Activated CD8-positive, alpha-beta T cell treated with anti-CD3 and anti-CD28 coated beads for 36 hours (primary cell): ENCODE measurements around the gene TMPRSS9. TPM values are rescaled to one million over a fixed set of nuclear protein-coding genes. Genes with fewer than 3 reads are reported as not detected.

Experiments used
- ATAC-seq: fragments of 200-7000 bp; cut with Tn5 transposase; one replicate; pipeline ENCODE4 v1.10.0; 2021; ENCODE audit warnings: mild to moderate bottlenecking, moderate library complexity
- CTCF ChIA-PET: fragments of 350-600 bp; sonication (Branson Sonifier 250); formaldehyde crosslinking; loops from one replicate; lab custom pipeline; 2021; ENCODE audit warnings: antibody characterized with exemption; lab: Charles Lee
- POLR2A ChIA-PET: fragments of 350-600 bp; sonication (Branson Sonifier 250); formaldehyde crosslinking; loops from one replicate; lab custom pipeline; 2021; ENCODE audit warnings: antibody characterized with exemption; lab: Charles Lee
- DNase-seq: peaks from one replicate; pipeline ENCODE4 v3.0.0-alpha.2; 2020
- H3K27ac Mint-ChIP-seq: one replicate; pipeline ENCODE4 v1.8.0; 2021; ENCODE audit warnings: mild to moderate bottlenecking, mixed read lengths
- H3K27me3 Mint-ChIP-seq: one replicate; pipeline ENCODE4 v1.8.0; 2021; ENCODE audit warnings: mixed read lengths
- H3K36me3 Mint-ChIP-seq: one replicate; pipeline ENCODE4 v1.8.0; 2021; ENCODE audit warnings: low read depth, mixed read lengths
- H3K4me1 Mint-ChIP-seq: one replicate; pipeline ENCODE4 v1.8.0; 2021; ENCODE audit warnings: low read depth, mixed read lengths
- H3K4me3 Mint-ChIP-seq: one replicate; pipeline ENCODE4 v1.8.0; 2021; ENCODE audit warnings: mild to moderate bottlenecking, moderate library complexity, mixed read lengths
- H3K9me3 Mint-ChIP-seq: one replicate; pipeline ENCODE4 v1.8.0; 2021; ENCODE audit warnings: mixed read lengths
- CTCF ChIP-seq: fragments of 200-600 bp; IDR thresholded peaks from one replicate; pipeline ENCODE4 v1.8.0; 2022; ENCODE audit warnings: antibody characterized with exemption, mild to moderate bottlenecking
- intact Hi-C: fragments of 100-400 bp; cut with micrococcal nuclease; formaldehyde crosslinking; loops from one replicate; pipeline ENCODE4 v1.10.0; 2022
- total RNA-seq, 2 experiments: library from RNA; stranded (reverse); gene quantifications; one replicate each; pipeline ENCODE4 v1.2.3, GENCODE V29; 2021

The TMPRSS9 gene
- total RNA-seq, 2 experiments from 2014 or later, result not detected

GRCh38 chr19:2355168-2356035 is 4.7 kb upstream of the TMPRSS9 start:
- no peak for DNase-seq
- Mint-ChIP-seq H3K27me3 (peaks cover 2% of the 10 kb centered on the region), H3K36me3 (no peaks in the 10 kb centered on the region), H3K9me3 (no peaks in the 10 kb centered on the region), H3K4me3 (no peak overlapping the region), H3K27ac (no peak overlapping the region), H3K4me1 (peaks cover 1% of the 10 kb centered on the region)
- CTCF ChIA-PET, result no interaction called here
- ATAC-seq, result no peak
- POLR2A ChIA-PET, result interaction anchor here (1.2 kb wide), 1 partner anchor 38 kb away, joined by 4 read pairs; no protein-coding TSS in a partner anchor
- intact Hi-C loops, result no loop called here
- TF ChIP-seq CTCF, result no peak

- intact Hi-C loops, result no loop called here
- H3K4me1 Mint-ChIP-seq, result peaks cover 5% of the 10 kb centered on the region
- H3K27me3 Mint-ChIP-seq, result peaks cover 6% of the 10 kb centered on the region
- ChIA-PET CTCF (no interaction called here), POLR2A (interaction anchor here (1.2 kb wide), 1 partner anchor 38 kb away, joined by 4 read pairs; no protein-coding TSS in a partner anchor)
- no peaks in the 10 kb centered on the region for H3K36me3 Mint-ChIP-seq
- no peak for TF ChIP-seq CTCF
- no peak for ATAC-seq
- no peaks in the 10 kb centered on the region for H3K9me3 Mint-ChIP-seq
- DNase-seq, result no peak
- H3K27ac Mint-ChIP-seq, result no peak overlapping the region
- no peak overlapping the region for H3K4me3 Mint-ChIP-seq
Measured at GRCh38 chr19:2356036-2356646, 3.9 kb upstream of the TMPRSS9 start.

- DNase-seq (no peak), ATAC-seq (no peak)
- Mint-ChIP-seq H3K9me3 (no peaks in the 10 kb centered on the region), H3K27me3 (peaks cover 6% of the 10 kb centered on the region), H3K4me3 (no peak overlapping the region), H3K27ac (no peak overlapping the region), H3K36me3 (no peaks in the 10 kb centered on the region), H3K4me1 (peaks cover 5% of the 10 kb centered on the region)
- TF ChIP-seq CTCF, result no peak
- intact Hi-C loops, result no loop called here
- CTCF ChIA-PET, result no interaction called here
- POLR2A ChIA-PET, result no interaction called here
Measured at GRCh38 chr19:2357279-2358206, 2.5 kb upstream of the TMPRSS9 start.

GRCh38 chr19:2358548-2359173 is 1.4 kb upstream of the TMPRSS9 start:
- intact Hi-C loops, result no loop called here
- DNase-seq (no peak), ATAC-seq (no peak)
- Mint-ChIP-seq H3K36me3 (no peaks in the 10 kb centered on the region), H3K27me3 (peaks cover 6% of the 10 kb centered on the region), H3K9me3 (no peaks in the 10 kb centered on the region), H3K4me1 (peaks cover 5% of the 10 kb centered on the region), H3K4me3 (no peak overlapping the region), H3K27ac (no peak overlapping the region)
- no peak for TF ChIP-seq CTCF
- POLR2A ChIA-PET, result no interaction called here
- CTCF ChIA-PET, result no interaction called here
